Measurements from ENCODE around the gene ACVR1. TPM values are rescaled to one million over a fixed set of nuclear protein-coding genes. Genes with fewer than 3 reads are reported as not detected.

ACVR1 gene
- total and polyA plus RNA-seq, 9 of the 15 experiments (the other 6 are each of a cell fraction or from before 2014, with no cell fraction given), result 3.8 to 14.3 (median 6.9) TPM

- CTCF ChIA-PET (ENCODE audit: low intra/inter-chr PET ratio), result no interaction called here
- no peaks in the 10 kb centered on the region for H3K9me1 ChIP-seq (ENCODE audit: control insufficient read depth, insufficient read depth, low read length)
- peak in 1 of 4 experiments; percentile 18 for DNase-seq (ENCODE audit: extremely low read depth in 1 of 4, low spot score in 3 of 4)
- in situ Hi-C loops (cut with MboI) (no loop called here), intact Hi-C loops (cut with micrococcal nuclease) (no loop called here)
- H3K9me3 ChIP-seq (replicated peaks; ENCODE audit: control insufficient read depth, insufficient read depth, low read depth, low read length), result no peaks in the 10 kb centered on the region; the same call in 1 of the 2 replicates
- H4K20me1 ChIP-seq (replicated peaks; ENCODE audit: control insufficient read depth, insufficient read depth, low read length), result no peaks in the 10 kb centered on the region
- ATAC-seq, result no peak
- H3K36me3 ChIP-seq (ENCODE audit: control insufficient read depth, insufficient read depth, low read length), result peaks cover 14% of the 10 kb centered on the region; the same call in 2 of the 3 replicates
- H3K4me3 ChIP-seq, result no peak overlapping the region
- H2AFZ ChIP-seq (ENCODE audit: low read depth, low read length), result no peak overlapping the region
- peak; percentile 23; the same call in 1 of the 2 replicates for TF ChIP-seq RFX1 (IDR thresholded peaks at IDR 0.05)
- TF ChIP-seq NR2C1 (IDR thresholded peaks at IDR 0.05), result no peak
- TF ChIP-seq NR2C1 (tag; IDR thresholded peaks at IDR 0.05), result peak; percentile 9; the same call in 1 of the 2 replicates
- TF ChIP-seq POLR3A (IDR thresholded peaks at IDR 0.05; ENCODE audit: borderline replicate concordance, extremely low read depth, insufficient read depth, insufficient read length), result no peak
- peak; percentile 68 to 75 for TF ChIP-seq NRF1 (conservative IDR thresholded peaks at IDR 0.05 in 1 of 2, IDR thresholded peaks at IDR 0.05 in 1 of 2)
- no peak for TF ChIP-seq CHD1 (IDR thresholded peaks at IDR 0.05; ENCODE audit: low read length)
- TF ChIP-seq FOXJ3 (CRISPR knock-in tag; IDR thresholded peaks at IDR 0.05), result 0 out of 2 replicates have a peak, but pooled peaks have one; percentile 49
- no peak for TF ChIP-seq MAFF (IDR thresholded peaks at IDR 0.05; ENCODE audit: low read length)
- TF ChIP-seq ZNF133 (CRISPR knock-in tag; IDR thresholded peaks at IDR 0.05), result no peak
- TF ChIP-seq WHSC1 (IDR thresholded peaks at IDR 0.05; ENCODE audit: low read length), result peak; percentile 47
- H3K27me3 ChIP-seq (ENCODE audit: control insufficient read depth in 2 of 2, insufficient read depth in 2 of 2, low read length in 2 of 2), result no peaks in the 10 kb centered on the region
- H3K79me2 ChIP-seq (ENCODE audit: control insufficient read depth, insufficient read depth, low read length), result peaks cover 3% of the 10 kb centered on the region; the same call in 1 of the 3 replicates
- H3K9ac ChIP-seq (ENCODE audit: insufficient read depth in 1 of 2, low read depth in 2 of 2, low read length in 2 of 2), result peak overlapping the region; percentile 0 to 62; a peak in 1 of 4 replicates
- no peak overlapping the region for H3K27ac ChIP-seq (ENCODE audit: extremely low read depth, low read depth, low read length)
- BruUV-seq (replicated peaks), result no TSS peak
- FAIRE-seq, result no peak
- 57% methylated on average over 4 of the region's 4 CpGs for WGBS (ENCODE audit: insufficient coverage, low coverage, missing lambda C conversion rate)
- POLR2A ChIA-PET, result interaction anchor here (1.3 kb wide), 1 partner anchor 17 kb away, joined by 4 read pairs; no protein-coding TSS in a partner anchor
- peak overlapping the region; percentile 13; the same call in 1 of the 2 replicates for H3K4me2 ChIP-seq (ENCODE audit: insufficient read depth, low read length)
- H3K4me1 ChIP-seq (replicated peaks in 1 of 2; ENCODE audit: control insufficient read depth in 2 of 2, insufficient read depth in 2 of 2, low read length in 2 of 2), result peaks cover 17 to 67% of the 10 kb centered on the region in 2 experiments
Measured at GRCh38 chr2:157789933-157790511, 86.1 kb downstream of the ACVR1 start.

Measured in K562 (cell line).